GM23248 (cell line): Measurements from ENCODE around the gene BRD4. TPM values are rescaled to one million over a fixed set of nuclear protein-coding genes. Genes with fewer than 3 reads are reported as not detected.

ENCODE experiments used
- DNase-seq: peaks from one replicate; pipeline ENCODE4 v3.0.0-alpha.2; 2015
- H2AFZ ChIP-seq: fragments of 200-600 bp; sonication (generic); 2 replicates; pipeline ENCODE4 v1.6.1; 2016; ENCODE audit warnings: antibody characterized with exemption
- H3F3A ChIP-seq: fragments of 200-600 bp; sonication (generic); 2 replicates; pipeline ENCODE4 v1.6.1; 2016; ENCODE audit warnings: mild to moderate bottlenecking, antibody characterized with exemption, mixed run types; ENCODE audit not compliant: insufficient read depth
- H3K27ac ChIP-seq: fragments of 200-600 bp; sonication (generic); 2 replicates; pipeline ENCODE4 v1.5.1; 2016; ENCODE audit warnings: mild to moderate bottlenecking
- H3K27me3 ChIP-seq: fragments of 200-600 bp; sonication (generic); replicated peaks from 2 replicates; pipeline ENCODE4 v1.6.1; 2016; ENCODE audit warnings: mild to moderate bottlenecking; ENCODE audit not compliant: insufficient read depth
- H3K36me3 ChIP-seq: fragments of 200-600 bp; sonication (generic); 2 replicates; pipeline ENCODE4 v1.6.1; 2016; ENCODE audit warnings: low read depth, mild to moderate bottlenecking
- H3K4me1 ChIP-seq: fragments of 200-600 bp; sonication (generic); 2 replicates; pipeline ENCODE4 v1.6.1; 2016; ENCODE audit warnings: mild to moderate bottlenecking; ENCODE audit not compliant: insufficient read depth
- H3K4me2 ChIP-seq: fragments of 200-600 bp; sonication (generic); one replicate; pipeline ENCODE4 v1.6.1; 2016; ENCODE audit warnings: mild to moderate bottlenecking; ENCODE audit not compliant: unreplicated experiment
- H3K4me3 ChIP-seq: fragments of 200-600 bp; sonication (generic); 2 replicates; pipeline ENCODE4 v1.5.1; 2016; ENCODE audit warnings: mild to moderate bottlenecking
- H3K79me2 ChIP-seq: fragments of 200-600 bp; sonication (generic); 2 replicates; pipeline ENCODE4 v1.6.1; 2016; ENCODE audit warnings: mild to moderate bottlenecking; ENCODE audit not compliant: insufficient read depth
- H3K9ac ChIP-seq: fragments of 200-600 bp; sonication (generic); 2 replicates; pipeline ENCODE4 v1.6.1; 2016; ENCODE audit warnings: mild to moderate bottlenecking
- H3K9me2 ChIP-seq: fragments of 200-600 bp; sonication (generic); 2 replicates; pipeline ENCODE4 v1.6.1; 2016; ENCODE audit warnings: mixed run types, mild to moderate bottlenecking, moderate library complexity; ENCODE audit not compliant: insufficient read depth
- H3K9me3 ChIP-seq: fragments of 200-600 bp; sonication (generic); one replicate; pipeline ENCODE4 v1.6.1; 2017; ENCODE audit warnings: low read depth
- H4K20me1 ChIP-seq: fragments of 200-600 bp; sonication (generic); 2 replicates; pipeline ENCODE4 v1.6.0; 2016; ENCODE audit not compliant: insufficient read depth
- EZH2 ChIP-seq: fragments of 200-600 bp; sonication (generic); IDR thresholded peaks from 2 replicates; pipeline ENCODE4 v1.6.1; 2018; ENCODE audit warnings: antibody characterized with exemption, mild to moderate bottlenecking; ENCODE audit not compliant: insufficient read depth, poor library complexity, severe bottlenecking
- EZH2phosphoT487 ChIP-seq: fragments of 200-600 bp; sonication (generic); IDR thresholded peaks from 2 replicates; pipeline ENCODE4 v1.6.1; 2018; ENCODE audit warnings: antibody characterized with exemption, moderate library complexity, mild to moderate bottlenecking, low read depth; ENCODE audit not compliant: insufficient read depth
- WGBS, 2 experiments: methylation state at CpG; one replicate each; pipeline ENCODE4 v1.1.6; 2015 to 2017; ENCODE audit warnings: low lambda C conversion rate in 2 of 2, low coverage in 1 of 2; ENCODE audit errors: missing lambda C conversion rate in 2 of 2; 5-methylcytosine and 5-hydroxymethylcytosine counted together
- in situ Hi-C: fragments of 300-500 bp; cut with MboI; formaldehyde crosslinking; loops from 2 replicates; pipeline ENCODE4 v1.15.0; 2020
- polyA plus RNA-seq: library from polyadenylated mRNA; unstranded; fragments of >200 nt; fragmentation: Nextera tagmentation; extraction: Ambion mirVana; gene quantifications from 2 replicates; pipeline ENCODE4 v1.2.1, GENCODE V29; 2016
- total RNA-seq: library from RNA; depleted of rRNA; stranded (reverse); fragments of >200 nt; shearing (Covaris generic); gene quantifications from 2 replicates; pipeline ENCODE4 v1.2.3, GENCODE V29; 2014

Gene BRD4
- total and polyA plus RNA-seq, 2 experiments from 2014 or later, result 9.0 to 18.6 TPM

DNA sequence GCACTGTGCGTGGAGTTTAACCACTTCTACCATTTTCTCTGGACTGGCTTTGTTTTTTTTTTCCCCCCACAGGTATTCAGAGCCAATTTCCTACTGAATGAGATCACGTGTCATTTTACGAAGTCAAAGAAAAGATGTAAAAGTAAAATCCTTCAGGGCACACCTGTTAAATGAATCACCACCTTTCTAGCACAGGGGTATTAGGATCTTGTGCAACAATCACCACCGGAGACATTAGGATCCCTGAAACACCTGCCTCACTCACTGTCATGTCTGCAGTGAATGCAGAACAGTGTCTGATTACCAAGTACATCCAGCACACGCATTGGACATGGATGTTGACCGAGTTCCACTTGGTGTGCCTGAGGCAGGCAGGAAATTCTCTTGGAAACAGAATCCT, 17.2 kb downstream of the BRD4 start:
- Histone ChIP-seq H3K27me3 (no peaks in the 10 kb centered on the region), H3K79me2 (peaks cover 100% of the 10 kb centered on the region), H3K36me3 (no peaks in the 10 kb centered on the region), H3F3A (peaks cover 33% of the 10 kb centered on the region), H3K9ac (no peak overlapping the region), H3K4me2 (no peak overlapping the region), H3K9me3 (no peaks in the 10 kb centered on the region), H3K27ac (no peak overlapping the region), H4K20me1 (peaks cover 47% of the 10 kb centered on the region; the same call in 1 of the 2 replicates), H3K9me2 (no peaks in the 10 kb centered on the region), H3K4me3 (no peak overlapping the region), H3K4me1 (peaks cover 41% of the 10 kb centered on the region), H2AFZ (no peak overlapping the region)
- in situ Hi-C loops, result no loop called here
- WGBS, 2 experiments, result 85 to 90% methylated on average over 6 of the region's 6 CpGs
- DNase-seq, result no peak
- no peak for TF ChIP-seq EZH2phosphoT487

DNA sequence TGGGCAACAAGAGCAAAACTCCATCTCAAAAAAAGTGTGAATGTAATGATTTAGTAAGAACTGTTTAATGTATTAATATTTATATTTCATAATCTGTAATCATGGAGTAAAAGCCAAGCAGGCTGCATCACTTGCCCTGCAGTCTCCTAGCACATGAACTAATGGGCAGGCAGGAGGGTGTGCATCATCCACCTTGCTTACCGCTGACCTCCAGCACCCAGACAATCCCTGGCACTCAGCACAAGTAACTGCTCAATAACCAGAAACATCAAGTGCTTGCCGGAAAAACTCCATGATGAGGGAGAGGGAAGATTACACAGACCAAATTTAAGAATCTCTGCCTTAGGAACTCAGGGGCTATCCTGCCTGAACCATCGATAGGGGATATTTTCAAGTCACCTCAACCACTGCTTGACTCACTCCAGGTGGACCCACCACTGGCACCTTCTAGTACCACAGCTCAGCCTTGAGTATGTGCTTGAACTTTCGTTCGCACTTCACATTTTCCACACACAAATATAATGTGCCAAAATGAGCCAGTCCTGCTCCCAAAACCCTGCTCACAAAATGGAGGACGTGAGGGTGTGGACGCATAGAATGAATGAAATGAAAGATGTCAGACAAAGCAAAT, 18.6 kb downstream of the BRD4 start:
- no peak overlapping the region for H2AFZ ChIP-seq
- peaks cover 20% of the 10 kb centered on the region for H3F3A ChIP-seq
- H4K20me1 ChIP-seq, result peaks cover 52% of the 10 kb centered on the region; the same call in 1 of the 2 replicates
- H3K9me3 ChIP-seq, result no peaks in the 10 kb centered on the region
- no peaks in the 10 kb centered on the region for H3K36me3 ChIP-seq
- no peak overlapping the region for H3K27ac ChIP-seq
- no peak overlapping the region for H3K4me2 ChIP-seq
- DNase-seq, result no peak
- in situ Hi-C loops, result no loop called here
- no peak overlapping the region for H3K4me3 ChIP-seq
- 82 to 89% methylated on average over 7 of the region's 7 CpGs for WGBS, 2 experiments
- peaks cover 100% of the 10 kb centered on the region for H3K79me2 ChIP-seq
- TF ChIP-seq EZH2phosphoT487 (no peak), EZH2 (no peak)
- H3K4me1 ChIP-seq, result peaks cover 28% of the 10 kb centered on the region
- no peaks in the 10 kb centered on the region for H3K27me3 ChIP-seq
- H3K9ac ChIP-seq, result no peak overlapping the region
- no peaks in the 10 kb centered on the region for H3K9me2 ChIP-seq

DNA sequence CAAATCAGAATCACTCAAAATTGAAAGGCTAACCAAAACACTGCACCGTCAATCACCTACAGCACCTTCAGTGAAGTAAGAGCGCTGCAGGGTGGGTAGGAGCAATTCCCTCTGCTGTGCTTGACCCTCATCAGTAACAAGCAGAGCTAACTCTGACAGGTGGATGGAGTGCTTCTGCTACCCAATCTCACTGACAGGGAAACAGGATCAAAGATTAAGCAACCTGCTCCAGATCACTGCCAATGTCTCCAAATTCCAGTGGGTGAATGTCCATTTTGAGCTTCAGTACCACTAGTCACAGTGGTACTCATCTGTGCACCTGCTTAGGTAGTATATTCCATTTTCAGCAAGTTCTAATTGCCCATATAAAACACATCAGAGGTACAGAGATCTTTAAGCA, 25.2 kb downstream of the BRD4 start:
- H3K9me2 ChIP-seq, result no peaks in the 10 kb centered on the region
- H3F3A ChIP-seq, result peaks cover 11% of the 10 kb centered on the region
- no peaks in the 10 kb centered on the region for H3K27me3 ChIP-seq
- no peak overlapping the region for H3K4me3 ChIP-seq
- H4K20me1 ChIP-seq, result peaks cover 52% of the 10 kb centered on the region
- in situ Hi-C loops, result no loop called here
- no peak for DNase-seq
- no peak overlapping the region for H3K9ac ChIP-seq
- no peaks in the 10 kb centered on the region for H3K9me3 ChIP-seq
- no peaks in the 10 kb centered on the region for H3K36me3 ChIP-seq
- WGBS, 2 experiments, result 97 to 100% methylated on average over 2 of the region's 2 CpGs
- peaks cover 22% of the 10 kb centered on the region for H3K4me1 ChIP-seq
- no peak overlapping the region for H2AFZ ChIP-seq
- no peak for TF ChIP-seq EZH2
- TF ChIP-seq EZH2phosphoT487, result no peak
- H3K4me2 ChIP-seq, result no peak overlapping the region
- H3K27ac ChIP-seq, result no peak overlapping the region
- peaks cover 100% of the 10 kb centered on the region for H3K79me2 ChIP-seq

DNA sequence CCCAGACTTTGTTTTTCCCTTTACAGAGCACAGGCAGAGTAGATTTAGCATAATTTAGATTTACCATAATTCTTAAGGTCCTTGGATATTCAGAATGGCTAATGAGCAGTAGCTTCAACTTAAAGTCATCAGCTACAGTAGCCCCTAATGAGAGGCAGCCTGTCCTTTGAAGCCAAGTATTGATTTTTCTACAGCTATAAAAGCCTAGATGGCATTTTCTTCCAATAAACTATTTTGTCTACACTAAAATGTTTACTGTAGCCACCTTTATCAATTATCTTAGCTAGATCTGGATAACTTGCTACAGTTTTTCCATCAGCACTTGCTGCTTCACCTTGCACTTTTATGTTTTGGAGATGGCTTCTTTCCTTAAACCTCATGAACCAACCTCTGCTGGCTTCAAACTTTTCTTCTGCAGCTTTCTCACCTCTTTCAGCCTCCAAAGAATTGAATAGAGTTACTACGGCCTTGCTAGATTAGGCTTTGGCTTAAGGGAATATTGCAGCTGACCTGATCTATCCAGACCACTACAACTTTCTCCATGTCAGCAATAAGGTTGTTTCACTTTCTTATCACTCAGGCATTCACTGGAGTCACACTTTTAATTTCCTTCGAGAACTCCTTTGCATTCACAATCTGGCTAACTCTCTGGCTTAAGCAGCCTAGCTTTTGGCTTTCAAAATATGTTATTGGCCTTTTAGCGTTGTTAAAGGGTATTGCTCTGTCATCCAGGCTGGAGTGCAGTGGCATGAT, 26.6 kb downstream of the BRD4 start:
- H3K36me3 ChIP-seq, result no peaks in the 10 kb centered on the region
- H2AFZ ChIP-seq, result no peak overlapping the region
- in situ Hi-C loops, result no loop called here
- H3K4me2 ChIP-seq, result no peak overlapping the region
- peaks cover 37% of the 10 kb centered on the region for H3K4me1 ChIP-seq
- H4K20me1 ChIP-seq, result peaks cover 41% of the 10 kb centered on the region
- H3F3A ChIP-seq, result peaks cover 24% of the 10 kb centered on the region
- H3K9ac ChIP-seq, result no peak overlapping the region
- H3K9me3 ChIP-seq, result no peaks in the 10 kb centered on the region
- H3K9me2 ChIP-seq, result no peaks in the 10 kb centered on the region
- peaks cover 100% of the 10 kb centered on the region for H3K79me2 ChIP-seq
- H3K4me3 ChIP-seq, result no peak overlapping the region
- H3K27ac ChIP-seq, result no peak overlapping the region
- WGBS, 2 experiments, result 95 to 96% methylated on average over 3 of the region's 3 CpGs
- no peak for DNase-seq
- H3K27me3 ChIP-seq, result no peaks in the 10 kb centered on the region
- TF ChIP-seq EZH2 (no peak), EZH2phosphoT487 (no peak)
